ENCODE data around the gene NCS1.

The NCS1 gene

DNA sequence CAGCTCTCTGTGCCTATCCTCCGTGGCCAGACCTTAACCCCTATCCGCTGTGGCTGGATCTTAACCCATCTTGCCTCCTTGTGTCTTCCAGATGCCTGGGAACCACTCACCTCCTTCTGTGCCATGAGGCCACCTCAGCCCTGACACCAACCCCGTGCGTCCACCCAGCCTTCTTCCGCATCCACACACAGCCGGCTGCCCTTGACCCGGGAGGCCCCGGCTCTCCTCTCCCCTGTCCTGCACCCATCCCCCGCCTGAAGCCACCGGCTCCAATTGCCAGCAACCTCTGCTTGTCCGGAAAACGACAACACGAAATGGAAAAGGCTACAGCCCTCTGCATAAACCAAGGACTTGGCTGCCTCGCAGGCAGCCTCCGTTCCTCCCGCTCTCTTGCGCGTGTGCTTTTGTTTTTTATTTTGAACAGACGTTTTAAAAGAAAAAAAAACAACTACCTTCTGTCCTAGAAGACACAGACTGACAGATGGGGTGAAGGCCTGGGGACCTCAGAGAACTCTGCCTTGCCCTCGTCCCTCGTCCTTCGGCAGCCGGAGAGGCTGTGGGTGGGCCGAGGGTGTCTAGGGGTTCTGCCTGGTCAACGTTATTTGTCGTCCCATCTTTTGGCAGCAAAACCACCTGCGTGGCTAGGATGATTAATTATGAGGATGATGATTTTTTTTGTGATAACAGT is 60.8 kb downstream of the NCS1 start:
- intact Hi-C loops (cut with DNase I), result no loop called here
- peak in 3 of 10 donors; percentile 64 to 77 (median 66) for DNase-seq

GRCh38 chr9:130233587-130233945 is 61.4 kb downstream of the NCS1 start:
- peak in 2 of 10 donors; percentile 52 to 66 for DNase-seq
- intact Hi-C loops (cut with DNase I), result no loop called here

DNA sequence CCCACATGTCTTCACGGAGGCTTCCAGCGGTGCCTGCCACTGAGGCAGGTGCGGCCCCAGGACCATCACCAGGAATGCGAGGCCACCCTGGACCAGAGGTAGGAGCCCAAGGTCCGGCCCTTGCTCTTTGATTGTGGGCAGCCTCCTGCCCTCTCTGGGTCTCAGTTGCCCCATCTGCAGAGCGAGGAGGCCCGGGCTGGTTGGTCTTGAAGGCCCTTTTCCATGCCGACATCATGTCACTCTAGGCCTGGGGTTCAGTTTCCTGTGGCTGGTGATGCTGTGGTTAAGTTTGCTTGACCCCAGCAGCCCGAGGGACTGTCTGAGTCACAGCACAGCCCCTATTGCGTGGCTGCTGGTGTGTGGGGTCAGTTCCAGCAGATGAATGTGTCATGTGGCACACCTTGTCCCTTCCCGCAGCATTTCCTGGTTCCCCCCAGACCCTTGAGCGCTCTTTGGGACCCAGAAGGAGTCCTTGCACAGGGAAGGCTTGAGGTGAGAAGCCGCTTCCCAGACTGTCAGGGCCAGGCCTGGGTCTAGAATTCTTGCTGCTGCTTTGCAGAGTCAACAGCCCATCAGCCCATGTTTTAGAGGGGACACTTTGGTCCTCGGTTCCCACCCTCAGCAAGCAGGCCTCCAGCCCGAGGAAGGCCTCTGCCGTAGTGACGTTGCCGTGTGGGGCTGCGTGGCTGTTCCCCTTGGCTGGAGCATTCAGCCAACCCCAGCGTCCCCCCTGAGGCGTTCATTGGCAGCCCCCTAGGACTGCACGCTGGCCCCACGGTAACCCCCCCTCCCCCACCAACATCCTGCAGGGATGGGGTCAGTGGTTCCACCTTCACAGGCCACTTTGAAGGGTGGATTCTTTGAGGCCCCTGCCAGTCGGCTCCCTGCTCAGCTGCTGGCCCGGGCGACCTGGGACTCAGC is 62.4 kb downstream of the NCS1 start:
- intact Hi-C loops (cut with DNase I), result loop anchor here (5.0 kb wide), 1 partner anchor 347 kb away; no protein-coding TSS in a partner anchor
- peak in 2 of 10 donors; percentile 57 to 79 for DNase-seq

DNA sequence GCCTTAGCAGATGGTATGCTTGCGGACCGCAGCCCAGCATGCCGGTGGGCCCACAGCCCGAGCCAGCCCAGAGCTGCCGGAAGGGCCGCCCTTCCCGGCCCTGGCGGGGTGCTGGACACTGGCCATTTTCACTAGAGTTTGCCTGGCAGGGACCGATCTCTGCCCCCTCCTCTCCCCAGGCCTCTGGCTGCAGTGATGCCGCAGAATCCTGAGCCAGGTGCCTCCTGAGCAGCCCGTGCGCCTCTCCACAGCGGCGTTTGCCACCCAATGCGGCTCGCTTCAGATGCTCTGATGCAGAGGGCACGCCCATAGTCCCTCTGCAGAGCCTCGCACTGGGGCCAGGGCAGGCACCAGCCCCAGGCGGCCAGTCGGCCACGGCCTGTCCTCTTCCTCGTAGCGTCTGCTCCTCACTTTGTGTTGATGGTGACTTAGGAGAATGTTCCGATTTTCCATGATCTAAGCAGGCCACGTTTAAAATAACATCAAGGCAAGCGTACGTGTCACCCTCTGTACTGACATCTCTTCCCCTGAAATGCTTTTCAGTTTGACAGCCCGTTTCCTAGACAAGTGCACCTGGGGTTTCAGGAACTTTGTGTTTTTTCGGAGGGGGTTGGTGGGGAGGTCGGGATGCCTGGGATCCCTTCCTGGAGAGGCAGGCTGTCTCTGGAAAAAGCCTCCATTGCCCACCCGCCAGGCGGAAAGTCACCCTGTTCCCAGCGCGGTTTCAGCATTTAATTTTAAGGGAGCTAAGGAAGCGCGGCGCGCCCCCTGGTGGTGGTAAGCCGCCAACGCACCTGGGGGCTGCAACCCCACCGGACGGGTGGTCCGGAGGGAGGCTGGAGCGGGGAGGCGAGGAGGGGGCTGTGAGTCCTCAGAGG is 63.6 kb downstream of the NCS1 start:
- intact Hi-C loops (cut with DNase I), result loop anchor here (1.0 to 5.0 kb wide), 3 partner anchors 63 to 348 kb away; partner anchors contain the start of gene NCS1
- DNase-seq, result peak; percentile 56 to 94 (median 72)

DNA sequence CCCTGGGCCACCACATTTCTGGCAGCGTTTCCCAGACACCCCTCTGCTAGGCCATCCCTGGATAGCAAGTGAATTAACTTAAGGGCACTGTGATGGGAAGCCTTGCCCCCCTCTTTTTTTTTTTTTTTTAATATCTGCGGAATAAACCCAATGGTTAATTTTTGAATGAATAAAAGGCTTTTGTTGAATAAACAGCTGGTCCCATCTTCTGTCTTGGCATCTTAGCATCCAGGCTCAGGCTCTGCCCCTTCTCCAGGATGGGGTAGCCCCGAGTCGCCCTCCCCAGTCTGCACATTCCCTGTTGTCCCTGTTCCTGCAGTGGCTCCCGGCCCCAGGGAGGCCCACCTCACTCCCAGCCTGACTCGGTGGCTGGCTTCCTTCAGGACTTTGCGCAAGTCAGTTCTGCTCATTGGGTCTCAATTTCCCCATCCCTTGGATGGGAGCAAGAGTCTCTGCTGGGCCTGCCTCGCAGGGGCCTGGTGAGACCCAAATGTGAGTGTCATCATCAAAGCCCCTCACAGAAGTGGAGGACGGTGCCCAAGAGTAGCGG is 64.3 kb downstream of the NCS1 start:
- intact Hi-C loops (cut with DNase I), result loop anchor here (1.0 to 5.0 kb wide), 3 partner anchors 64 to 349 kb away; partner anchors contain the start of gene NCS1
- peak in 2 of 10 donors; percentile 34 to 53 for DNase-seq

DNA sequence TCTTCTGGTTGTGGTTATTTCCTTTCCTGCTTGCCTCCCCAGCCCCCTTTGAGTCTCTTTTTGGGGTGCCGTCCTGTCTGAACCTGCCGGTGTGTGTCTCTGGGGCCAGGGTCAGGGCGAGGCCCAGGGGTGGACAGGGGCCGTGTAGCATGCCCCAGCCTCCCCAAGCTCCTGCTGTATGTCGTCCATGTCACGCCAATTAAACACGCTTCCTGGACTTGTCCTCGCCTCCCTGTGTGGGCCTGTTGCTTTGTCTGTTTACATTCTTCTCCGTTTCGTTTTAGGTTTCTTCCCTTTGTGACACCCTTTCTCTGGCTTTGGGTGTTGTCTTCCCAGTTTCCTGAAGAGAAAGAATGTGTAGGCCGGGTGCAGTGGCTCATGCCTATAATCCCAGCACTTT is 64.9 kb downstream of the NCS1 start:
- intact Hi-C loops (cut with DNase I), result loop anchor here (5.0 kb wide), 1 partner anchor 350 kb away; no protein-coding TSS in a partner anchor
- peak in 2 of 10 donors; percentile 38 to 56 for DNase-seq

DNA sequence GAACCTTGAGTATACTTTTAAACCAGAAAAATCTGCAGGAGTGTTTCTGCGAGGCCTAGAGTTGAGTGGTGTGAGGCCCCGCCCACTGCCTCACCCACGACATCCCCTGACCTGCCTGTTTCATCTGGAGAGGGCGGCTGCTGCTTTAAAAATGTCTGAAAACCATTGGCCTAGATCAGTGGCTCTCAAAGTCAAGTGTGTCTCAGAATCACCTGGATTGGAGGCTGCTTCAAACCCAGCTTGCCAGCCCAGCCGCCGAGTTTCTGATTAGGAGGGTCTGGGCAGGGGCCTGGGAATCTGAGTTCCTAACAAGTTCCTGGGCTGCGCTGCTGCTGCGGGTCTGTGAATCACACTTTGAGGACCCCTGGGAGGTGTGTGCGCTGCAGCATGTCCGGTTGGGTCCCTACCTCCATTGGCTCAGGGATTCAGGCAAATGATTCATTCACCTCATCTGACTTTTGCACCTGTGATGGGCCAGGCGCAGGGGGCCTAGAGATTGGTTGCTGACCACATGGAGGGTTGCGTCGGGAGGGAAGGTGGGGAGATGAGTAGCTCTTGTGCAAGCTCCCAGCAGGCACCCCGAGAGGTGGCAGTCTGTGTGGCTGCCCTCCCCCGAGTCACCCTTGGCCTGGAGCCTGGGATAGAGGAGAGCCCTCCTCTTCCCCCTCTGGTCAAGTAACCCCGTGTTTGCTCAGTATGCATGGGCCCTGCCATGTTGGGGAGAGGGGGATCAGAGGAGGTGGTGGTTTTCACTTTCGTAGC is 65.7 kb downstream of the NCS1 start:
- peak in 2 of 10 donors; percentile 79 to 85 for DNase-seq
- intact Hi-C loops (cut with DNase I), result loop anchor here (5.0 kb wide), 1 partner anchor 351 kb away; no protein-coding TSS in a partner anchor

GRCh38 chr9:130239363-130239695 is 67.1 kb downstream of the NCS1 start:
- intact Hi-C loops (cut with DNase I), result loop anchor here (5.0 kb wide), 1 partner anchor 352 kb away; no protein-coding TSS in a partner anchor
- peak in 1 of 10 donors; percentile 62 for DNase-seq

DNA sequence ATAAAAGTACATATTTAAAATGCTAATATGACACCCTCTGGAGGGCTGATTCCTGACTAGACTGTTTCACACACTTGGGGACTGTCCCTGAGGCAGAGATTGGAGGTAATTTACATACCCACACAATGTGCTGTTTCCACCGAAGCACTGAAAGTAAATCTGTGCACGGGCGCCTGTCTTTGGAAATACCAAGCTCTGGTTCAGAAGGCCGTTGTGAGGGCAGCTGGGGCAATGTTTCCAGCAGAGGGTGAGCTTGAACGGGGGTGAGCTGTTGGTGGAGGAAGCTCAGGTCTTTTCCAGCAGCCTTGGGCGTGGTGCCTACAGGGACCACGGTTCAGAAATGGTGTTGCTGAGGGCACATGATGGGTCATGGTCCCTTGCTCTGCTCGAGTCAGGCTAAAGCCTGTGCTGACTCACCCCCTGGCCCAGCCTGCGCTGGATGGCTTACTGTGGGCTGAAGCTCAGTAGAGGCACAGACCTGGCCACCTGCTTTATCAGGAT is 67.6 kb downstream of the NCS1 start:
- peak in 1 of 10 donors; percentile 72 for DNase-seq
- intact Hi-C loops (cut with DNase I), result loop anchor here (5.0 kb wide), 1 partner anchor 352 kb away; no protein-coding TSS in a partner anchor

DNA sequence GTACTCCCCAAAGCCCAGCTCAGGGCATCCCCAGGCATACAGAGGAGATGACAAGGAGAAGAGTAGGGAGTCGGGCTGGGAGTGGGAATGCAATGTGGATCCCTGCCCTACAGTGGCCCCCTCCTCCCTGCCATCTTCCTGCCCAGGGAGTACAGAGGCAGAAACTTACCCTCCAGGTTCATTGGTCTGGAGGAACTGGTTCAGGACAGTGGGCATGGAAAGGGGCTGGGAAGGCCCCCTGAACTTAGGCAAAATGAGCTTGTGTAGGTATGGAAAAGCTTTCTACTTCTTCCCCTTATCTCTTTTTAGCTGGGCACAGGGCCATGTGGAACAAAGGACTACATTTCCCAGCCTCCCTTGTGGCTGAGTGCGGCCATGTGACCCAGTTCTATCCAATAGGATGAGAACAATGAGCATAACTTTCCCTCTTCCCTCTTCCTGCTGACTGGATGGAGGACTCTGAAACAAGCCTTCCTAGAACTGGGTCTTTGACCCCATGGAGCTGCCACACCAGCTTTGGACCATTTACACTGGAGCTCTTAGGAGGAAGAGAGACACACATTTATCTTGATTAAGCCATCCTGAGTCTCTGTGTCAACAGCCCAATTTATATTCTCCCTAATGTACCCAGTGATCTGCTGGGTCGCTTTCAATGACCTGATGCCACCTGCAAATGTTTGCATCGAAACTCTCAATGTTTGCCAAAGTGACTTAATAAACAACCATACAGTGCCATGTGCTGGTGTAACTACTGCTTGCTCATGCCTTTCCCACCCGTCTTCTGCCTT is 68.4 kb downstream of the NCS1 start:
- intact Hi-C loops (cut with DNase I), result no loop called here
- peak in 8 of 10 donors; percentile 51 to 94 (median 60) for DNase-seq

GRCh38 chr9:130241198-130241535 is 69.0 kb downstream of the NCS1 start:
- intact Hi-C loops (cut with DNase I), result no loop called here
- DNase-seq, result peak in 1 of 10 donors; percentile 65

- peak in 1 of 10 donors; percentile 61 for DNase-seq
- intact Hi-C loops (cut with DNase I), result no loop called here
Measured at GRCh38 chr9:130242270-130243014, 70.2 kb downstream of the NCS1 start.

DNA sequence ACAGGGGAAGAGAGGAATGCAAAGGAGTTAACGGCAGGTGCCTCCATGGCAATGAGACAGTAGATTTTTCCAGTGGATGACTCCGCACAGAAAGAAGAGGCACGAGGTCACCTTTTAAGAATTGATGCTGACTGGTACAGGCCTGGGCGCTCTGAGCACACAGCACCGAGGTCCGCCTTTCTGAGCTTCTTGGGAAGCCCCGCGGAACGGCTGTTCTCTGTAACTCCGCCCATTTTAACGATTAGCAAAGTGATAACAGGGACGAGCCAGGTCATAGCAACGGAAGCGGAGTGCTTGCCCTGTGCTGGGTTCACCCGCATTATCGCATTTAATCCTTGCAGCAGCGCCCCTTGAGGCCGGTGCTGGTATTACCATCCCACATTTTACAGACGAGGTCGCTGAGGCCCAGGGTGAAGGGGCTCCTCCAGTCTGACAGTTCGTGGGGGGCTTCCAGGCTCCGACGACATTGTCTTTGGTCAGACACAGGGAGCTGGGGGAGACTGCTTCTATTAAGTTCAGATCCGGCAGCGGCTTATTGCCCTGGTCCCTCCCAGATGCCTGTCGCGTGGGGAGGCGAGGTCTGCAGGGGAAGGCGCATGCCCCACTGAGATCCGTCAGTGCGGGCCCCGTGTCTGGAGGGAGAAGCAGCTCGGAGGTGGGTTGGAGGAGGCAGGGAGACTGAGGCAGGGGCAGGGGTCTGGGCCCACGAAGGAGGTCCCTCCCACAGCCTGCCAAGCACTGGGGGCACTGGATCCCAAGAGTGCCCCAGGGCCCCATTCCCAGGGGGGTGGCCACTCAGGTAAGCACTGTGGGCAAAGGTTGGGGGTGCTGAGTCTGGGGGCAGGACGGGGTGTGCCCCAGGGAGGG is 71.0 kb downstream of the NCS1 start:
- DNase-seq, result peak; percentile 34 to 95 (median 76)
- intact Hi-C loops (cut with DNase I), result no loop called here

GRCh38 chr9:130243882-130244170 is 71.6 kb downstream of the NCS1 start:
- intact Hi-C loops (cut with DNase I), result no loop called here

GRCh38 chr9:130244548-130245165 is 72.5 kb downstream of the NCS1 start:
- DNase-seq, result peak in 2 of 10 donors; percentile 37 to 79
- intact Hi-C loops (cut with DNase I), result no loop called here

More at GRCh38 chr9:130243882-130244170, 71.6 kb downstream of the NCS1 start:
- peak in 1 of 10 donors; percentile 48 for DNase-seq

GRCh38 chr9:130245474-130245873 is 73.3 kb downstream of the NCS1 start:
- peak in 2 of 10 donors; percentile 46 to 59 for DNase-seq
- intact Hi-C loops (cut with DNase I), result no loop called here

Data from posterior cingulate gyrus (tissue), 11 donors.